ENCODE results near the gene TIMP2.

Gene TIMP2

DNA sequence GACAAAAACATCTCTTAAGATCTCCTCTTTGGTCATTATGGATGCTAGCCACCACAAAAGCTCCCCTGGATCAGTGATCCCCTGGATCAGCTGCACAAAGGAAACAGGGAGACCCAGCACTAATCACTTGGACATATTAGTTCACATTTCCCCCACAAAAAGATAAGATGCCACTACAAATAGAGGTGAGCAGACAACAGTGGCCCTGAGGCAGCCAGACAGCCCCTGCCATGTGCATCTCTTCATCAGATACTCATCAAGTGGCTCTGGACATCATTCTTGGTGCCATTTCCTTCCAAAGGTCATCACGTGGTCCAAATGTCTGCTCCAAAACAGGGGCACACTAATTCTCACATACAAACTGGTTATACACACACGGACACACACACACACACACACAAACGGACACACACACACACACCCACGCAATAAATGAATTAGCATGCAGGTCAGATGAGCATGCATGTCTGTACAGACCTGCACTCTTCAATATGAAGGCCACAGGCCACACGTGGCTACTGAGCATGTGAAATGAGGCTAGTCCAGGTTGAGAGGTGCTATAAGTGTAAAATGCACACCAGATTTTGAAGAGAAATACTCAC lies 88.7 kb downstream of the TIMP2 start:
- no peak overlapping the region for H3K27ac ChIP-seq (ENCODE audit: low read depth, low read length)
- peaks cover 82% of the 10 kb centered on the region for H3K79me2 ChIP-seq (ENCODE audit: control insufficient read depth, low read length)
- H4K20me1 ChIP-seq (ENCODE audit: control insufficient read depth, insufficient read depth, low read depth, low read length), result 0 out of 2 replicates have a peak, but pooled peaks cover 17% of the 10 kb centered on the region
- no peaks in the 10 kb centered on the region for H3K9me2 ChIP-seq (replicated peaks; ENCODE audit: control insufficient read depth, low read length)
- H3K4me2 ChIP-seq (ENCODE audit: low read length), result no peak overlapping the region
- peaks cover 13% of the 10 kb centered on the region for H3K4me1 ChIP-seq (ENCODE audit: control insufficient read depth, low read length)
- no peaks in the 10 kb centered on the region for H3K9me3 ChIP-seq (ENCODE audit: control insufficient read depth, insufficient read depth, low read length)
- H3K4me3 ChIP-seq (ENCODE audit: low read length), result no peak overlapping the region
- peaks cover 83% of the 10 kb centered on the region for H3K36me3 ChIP-seq (ENCODE audit: control insufficient read depth, low read length)
- no peak for TF ChIP-seq EZH2phosphoT487 (IDR thresholded peaks at IDR 0.05; ENCODE audit: borderline replicate concordance, low read length)
- TF ChIP-seq, protein P1, sequence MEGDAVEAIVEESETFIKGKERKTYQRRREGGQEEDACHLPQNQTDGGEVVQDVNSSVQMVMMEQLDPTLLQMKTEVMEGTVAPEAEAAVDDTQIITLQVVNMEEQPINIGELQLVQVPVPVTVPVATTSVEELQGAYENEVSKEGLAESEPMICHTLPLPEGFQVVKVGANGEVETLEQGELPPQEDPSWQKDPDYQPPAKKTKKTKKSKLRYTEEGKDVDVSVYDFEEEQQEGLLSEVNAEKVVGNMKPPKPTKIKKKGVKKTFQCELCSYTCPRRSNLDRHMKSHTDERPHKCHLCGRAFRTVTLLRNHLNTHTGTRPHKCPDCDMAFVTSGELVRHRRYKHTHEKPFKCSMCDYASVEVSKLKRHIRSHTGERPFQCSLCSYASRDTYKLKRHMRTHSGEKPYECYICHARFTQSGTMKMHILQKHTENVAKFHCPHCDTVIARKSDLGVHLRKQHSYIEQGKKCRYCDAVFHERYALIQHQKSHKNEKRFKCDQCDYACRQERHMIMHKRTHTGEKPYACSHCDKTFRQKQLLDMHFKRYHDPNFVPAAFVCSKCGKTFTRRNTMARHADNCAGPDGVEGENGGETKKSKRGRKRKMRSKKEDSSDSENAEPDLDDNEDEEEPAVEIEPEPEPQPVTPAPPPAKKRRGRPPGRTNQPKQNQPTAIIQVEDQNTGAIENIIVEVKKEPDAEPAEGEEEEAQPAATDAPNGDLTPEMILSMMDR (IDR thresholded peaks at IDR 0.05; ENCODE audit: low read depth, low read length, poor library complexity, severe bottlenecking), result no peak
- no peaks in the 10 kb centered on the region for H3K27me3 ChIP-seq (ENCODE audit: control insufficient read depth, low read length)
- no peaks in the 10 kb centered on the region for H3F3A ChIP-seq (ENCODE audit: control insufficient read depth, insufficient read depth)

DNA sequence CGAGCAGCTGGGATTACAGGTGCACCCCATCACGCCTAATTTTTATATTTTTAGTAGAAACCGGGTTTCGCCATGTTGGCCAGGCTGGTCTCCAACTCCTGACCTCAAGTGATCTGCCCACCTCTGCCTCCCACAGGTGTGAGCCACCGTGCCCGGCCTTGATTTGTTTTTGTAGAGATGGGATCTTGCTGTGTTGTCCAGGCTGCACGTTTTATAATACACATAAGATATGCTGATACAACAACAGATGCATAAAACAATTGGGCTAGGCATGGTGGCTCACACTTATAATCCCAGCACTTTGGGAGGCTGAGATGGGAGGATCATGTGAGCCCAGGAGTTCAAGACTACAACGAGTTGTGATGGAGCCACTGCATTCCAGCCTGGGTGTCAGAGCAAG lies 90.6 kb downstream of the TIMP2 start:
- TF ChIP-seq, protein P1 (IDR thresholded peaks at IDR 0.05; ENCODE audit: low read depth, low read length, poor library complexity, severe bottlenecking), result no peak
- TF ChIP-seq EZH2phosphoT487 (IDR thresholded peaks at IDR 0.05; ENCODE audit: borderline replicate concordance, low read length), result no peak
- Histone ChIP-seq H3K9me2 (replicated peaks; ENCODE audit: control insufficient read depth, low read length) (no peaks in the 10 kb centered on the region), H4K20me1 (ENCODE audit: control insufficient read depth, insufficient read depth, low read depth, low read length) (0 out of 2 replicates have a peak, but pooled peaks cover 17% of the 10 kb centered on the region), H3K4me2 (ENCODE audit: low read length) (no peak overlapping the region), H3K36me3 (ENCODE audit: control insufficient read depth, low read length) (peaks cover 92% of the 10 kb centered on the region), H3K79me2 (ENCODE audit: control insufficient read depth, low read length) (peaks cover 84% of the 10 kb centered on the region), H3K9me3 (ENCODE audit: control insufficient read depth, insufficient read depth, low read length) (no peaks in the 10 kb centered on the region), H3K27me3 (ENCODE audit: control insufficient read depth, low read length) (no peaks in the 10 kb centered on the region), H3K4me3 (ENCODE audit: low read length) (no peak overlapping the region), H3F3A (ENCODE audit: control insufficient read depth, insufficient read depth) (no peaks in the 10 kb centered on the region; the same call in 1 of the 2 replicates), H3K27ac (ENCODE audit: low read depth, low read length) (no peak overlapping the region), H3K4me1 (ENCODE audit: control insufficient read depth, low read length) (peaks cover 11% of the 10 kb centered on the region)

DNA sequence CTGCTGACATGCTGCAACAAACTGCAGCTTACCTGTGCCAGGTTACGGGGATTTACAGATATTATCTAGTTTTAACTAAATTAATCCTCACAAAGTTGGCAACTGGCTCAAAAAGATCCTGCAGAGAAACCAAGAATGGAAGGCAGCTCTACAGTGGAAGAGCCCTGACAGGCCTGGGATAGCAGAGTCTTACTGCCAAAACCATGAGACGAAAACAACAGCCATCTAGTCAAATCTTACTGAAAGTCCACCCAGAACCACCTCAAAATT lies 92.7 kb downstream of the TIMP2 start:
- no peaks in the 10 kb centered on the region for H3K9me2 ChIP-seq (replicated peaks; ENCODE audit: control insufficient read depth, low read length)
- no peaks in the 10 kb centered on the region for H3K9me3 ChIP-seq (ENCODE audit: control insufficient read depth, insufficient read depth, low read length)
- H3K79me2 ChIP-seq (ENCODE audit: control insufficient read depth, low read length), result peaks cover 77% of the 10 kb centered on the region
- no peak overlapping the region for H3K4me3 ChIP-seq (ENCODE audit: low read length)
- no peaks in the 10 kb centered on the region for H3K27me3 ChIP-seq (ENCODE audit: control insufficient read depth, low read length)
- H3K4me2 ChIP-seq (ENCODE audit: low read length), result no peak overlapping the region
- H3F3A ChIP-seq (ENCODE audit: control insufficient read depth, insufficient read depth), result no peaks in the 10 kb centered on the region; the same call in 1 of the 2 replicates
- H4K20me1 ChIP-seq (ENCODE audit: control insufficient read depth, insufficient read depth, low read depth, low read length), result 0 out of 2 replicates have a peak, but pooled peaks cover 5% of the 10 kb centered on the region
- H3K36me3 ChIP-seq (ENCODE audit: control insufficient read depth, low read length), result peaks cover 95% of the 10 kb centered on the region
- H3K4me1 ChIP-seq (ENCODE audit: control insufficient read depth, low read length), result no peaks in the 10 kb centered on the region
- H3K27ac ChIP-seq (ENCODE audit: low read depth, low read length), result no peak overlapping the region
- TF ChIP-seq, protein P1 (IDR thresholded peaks at IDR 0.05; ENCODE audit: low read depth, low read length, poor library complexity, severe bottlenecking), result no peak
- TF ChIP-seq EZH2phosphoT487 (IDR thresholded peaks at IDR 0.05; ENCODE audit: borderline replicate concordance, low read length), result no peak

All from DOHH2 (cell line).